ENCODE results near the gene CMKLR1.

DNA sequence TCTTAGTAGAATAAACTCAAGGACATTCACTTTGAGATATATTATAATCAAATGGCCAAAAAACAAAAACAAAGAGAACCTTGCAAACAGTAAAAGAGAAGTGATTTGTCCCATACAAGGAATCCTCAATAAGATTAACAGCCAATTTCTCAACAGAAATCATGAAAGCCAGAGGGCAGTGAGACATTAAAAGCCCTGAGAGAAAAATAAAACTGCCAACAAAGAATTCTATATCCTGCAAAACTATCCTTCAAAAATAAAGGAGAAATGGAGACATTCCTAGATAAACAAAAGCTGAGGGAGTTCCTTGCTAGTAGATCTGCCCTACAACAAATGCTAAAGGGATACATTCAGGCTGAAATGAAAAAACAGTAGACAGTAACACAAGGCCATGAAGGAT lies 78.1 kb downstream of the CMKLR1 start:
- TF ChIP-seq, protein P1, sequence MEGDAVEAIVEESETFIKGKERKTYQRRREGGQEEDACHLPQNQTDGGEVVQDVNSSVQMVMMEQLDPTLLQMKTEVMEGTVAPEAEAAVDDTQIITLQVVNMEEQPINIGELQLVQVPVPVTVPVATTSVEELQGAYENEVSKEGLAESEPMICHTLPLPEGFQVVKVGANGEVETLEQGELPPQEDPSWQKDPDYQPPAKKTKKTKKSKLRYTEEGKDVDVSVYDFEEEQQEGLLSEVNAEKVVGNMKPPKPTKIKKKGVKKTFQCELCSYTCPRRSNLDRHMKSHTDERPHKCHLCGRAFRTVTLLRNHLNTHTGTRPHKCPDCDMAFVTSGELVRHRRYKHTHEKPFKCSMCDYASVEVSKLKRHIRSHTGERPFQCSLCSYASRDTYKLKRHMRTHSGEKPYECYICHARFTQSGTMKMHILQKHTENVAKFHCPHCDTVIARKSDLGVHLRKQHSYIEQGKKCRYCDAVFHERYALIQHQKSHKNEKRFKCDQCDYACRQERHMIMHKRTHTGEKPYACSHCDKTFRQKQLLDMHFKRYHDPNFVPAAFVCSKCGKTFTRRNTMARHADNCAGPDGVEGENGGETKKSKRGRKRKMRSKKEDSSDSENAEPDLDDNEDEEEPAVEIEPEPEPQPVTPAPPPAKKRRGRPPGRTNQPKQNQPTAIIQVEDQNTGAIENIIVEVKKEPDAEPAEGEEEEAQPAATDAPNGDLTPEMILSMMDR (conservative IDR thresholded peaks at IDR 0.05 in 1 of 2, IDR thresholded peaks at IDR 0.05 in 1 of 2; ENCODE audit: low read depth in 1 of 2, low read length in 2 of 2) = no peak
- no peak for TF ChIP-seq EZH2 (IDR thresholded peaks at IDR 0.05; ENCODE audit: low read length, missing control alignments)

Measured in fibroblast of lung (primary cell).